NCI-H345 treated with DMSO at 0.1 percent for 48 hours (cell line): ENCODE data around the gene CABP2.
"Not testable (repeated sequence)": the region's sequence is repeated elsewhere in the genome, so short reads cannot be mapped to it uniquely, and the experiment has no call there.

ENCODE experiments used
- DNase-seq: peaks from one replicate; lab custom pipeline; 2025; ENCODE audit not compliant: unreplicated experiment; lab: John Stamatoyannopoulos, UW

CABP2 gene

GRCh38 chr11:67522844-67523555 is at the start of gene CABP2:
Gene CABP2, minus strand, starts transcription at chr11:67523446. Its CDS starts 120 bp downstream, at chr11:67523326.
- no peak for DNase-seq

DNA sequence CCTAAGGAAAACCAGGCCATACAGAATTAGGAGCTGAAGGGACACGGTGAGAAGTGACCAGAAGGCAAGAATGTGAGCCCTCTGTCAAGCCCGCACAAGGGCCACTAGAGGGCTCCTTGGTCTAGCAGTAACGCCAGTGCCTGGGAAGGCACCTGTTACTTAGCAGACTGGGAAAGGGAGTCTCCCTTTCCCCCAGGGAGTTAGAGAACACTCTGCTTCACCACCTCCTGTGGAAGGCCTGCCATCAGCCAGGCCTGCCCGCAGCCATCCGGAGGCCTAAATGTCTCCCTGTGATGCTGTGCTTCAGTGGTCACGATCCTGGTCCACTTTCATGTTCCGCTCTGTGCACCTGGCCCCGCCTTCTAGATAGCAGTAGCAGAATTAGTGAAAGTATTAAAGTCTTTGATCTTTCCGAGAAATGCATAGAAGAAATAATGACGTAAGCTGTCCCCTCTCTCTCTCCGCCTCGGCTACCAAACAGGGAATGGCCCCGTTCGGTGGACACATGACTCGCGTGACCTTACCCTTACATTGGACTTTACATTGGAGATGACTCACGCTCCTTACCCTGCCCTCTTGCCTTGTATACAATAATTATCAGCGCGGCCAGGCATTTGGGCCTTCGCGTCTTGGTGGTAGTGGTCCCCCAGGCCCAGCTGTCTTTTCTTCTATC is 49.6 kb upstream of the CABP2 start:
- DNase-seq = peak; percentile 52

GRCh38 chr11:67572305-67572704 is 49.1 kb upstream of the CABP2 start:
- DNase-seq = no peak

DNA sequence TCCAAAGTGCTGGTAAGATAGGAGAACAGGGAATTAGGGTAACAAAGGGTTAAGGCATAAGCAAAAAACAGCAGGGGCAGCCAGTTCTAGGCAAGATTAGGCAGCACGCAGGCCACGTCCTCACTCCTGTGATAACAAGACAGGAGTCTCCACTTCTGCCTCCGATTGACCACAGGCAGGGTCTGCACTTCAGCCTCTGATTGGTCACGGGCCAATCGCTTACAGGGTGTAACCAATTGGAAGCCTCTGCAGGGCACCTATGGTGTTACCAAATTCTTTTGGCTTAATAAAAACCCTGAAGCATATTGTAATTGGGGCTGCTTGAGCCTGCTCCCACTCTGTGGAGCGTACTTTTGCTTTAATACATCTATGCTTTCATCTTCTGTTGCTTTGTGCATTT is 48.2 kb upstream of the CABP2 start:
- no peak for DNase-seq

- DNase-seq = no peak
These were observed 41.0 kb upstream of the CABP2 start for GRCh38 chr11:67564230-67564629.

DNA sequence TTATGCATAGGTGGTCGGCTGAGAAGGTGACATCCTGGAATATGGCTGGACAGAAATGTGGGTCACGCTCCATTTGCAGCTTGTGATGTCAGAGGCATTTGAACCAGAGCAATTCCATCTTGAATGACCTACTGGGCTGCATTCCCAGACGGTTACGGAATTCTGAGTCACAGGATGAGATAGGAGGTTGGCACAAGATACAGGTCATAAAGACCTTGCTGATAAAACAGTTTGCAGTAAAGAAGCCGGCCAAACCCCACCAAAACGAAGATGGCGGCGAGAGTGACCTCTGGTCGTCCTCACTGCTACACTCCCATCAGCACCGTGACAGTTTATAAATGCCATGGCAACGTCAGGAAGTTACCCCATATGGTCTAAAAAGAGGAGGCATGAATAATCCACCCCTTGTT is 40.5 kb upstream of the CABP2 start:
- DNase-seq = not testable (repeated sequence)

- DNase-seq = no peak
These were observed 39.9 kb upstream of the CABP2 start for GRCh38 chr11:67562963-67563704.

DNA sequence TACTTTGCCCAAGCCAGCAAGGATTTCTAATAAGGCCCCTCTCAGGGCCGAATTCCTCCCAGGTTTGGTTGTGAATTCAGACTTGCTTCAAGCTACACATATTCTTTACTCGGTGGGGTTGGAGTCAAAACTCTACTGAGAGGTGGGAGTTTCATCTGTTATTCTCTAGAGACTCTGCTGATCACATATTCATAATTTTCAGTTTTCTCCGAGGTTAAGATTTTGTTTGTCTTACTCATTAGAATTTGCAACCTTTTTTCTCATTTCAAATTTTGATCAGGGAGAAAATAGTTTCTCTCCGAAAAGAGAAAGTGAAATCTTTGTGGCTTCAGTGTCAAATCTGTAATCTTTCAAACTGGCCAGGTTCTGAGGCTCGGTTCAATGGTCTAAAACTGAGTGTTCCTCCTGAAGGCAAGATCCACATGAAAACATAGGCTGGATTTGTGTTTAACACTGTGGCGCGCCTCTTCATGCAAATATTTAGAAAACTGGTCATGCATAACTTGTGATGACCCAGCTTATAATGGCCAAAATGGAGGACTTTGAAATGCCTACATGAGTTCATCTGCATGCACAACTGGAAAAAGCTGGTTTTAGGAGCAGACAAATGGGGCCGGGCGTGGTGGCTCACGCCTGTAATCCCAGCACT is 38.8 kb upstream of the CABP2 start:
- no peak for DNase-seq

GRCh38 chr11:67558084-67558772 is 35.0 kb upstream of the CABP2 start:
- no peak for DNase-seq

GRCh38 chr11:67556244-67556643 is 33.0 kb upstream of the CABP2 start:
- no peak for DNase-seq

GRCh38 chr11:67551697-67552096 is 28.5 kb upstream of the CABP2 start:
- DNase-seq = not testable (repeated sequence)

DNA sequence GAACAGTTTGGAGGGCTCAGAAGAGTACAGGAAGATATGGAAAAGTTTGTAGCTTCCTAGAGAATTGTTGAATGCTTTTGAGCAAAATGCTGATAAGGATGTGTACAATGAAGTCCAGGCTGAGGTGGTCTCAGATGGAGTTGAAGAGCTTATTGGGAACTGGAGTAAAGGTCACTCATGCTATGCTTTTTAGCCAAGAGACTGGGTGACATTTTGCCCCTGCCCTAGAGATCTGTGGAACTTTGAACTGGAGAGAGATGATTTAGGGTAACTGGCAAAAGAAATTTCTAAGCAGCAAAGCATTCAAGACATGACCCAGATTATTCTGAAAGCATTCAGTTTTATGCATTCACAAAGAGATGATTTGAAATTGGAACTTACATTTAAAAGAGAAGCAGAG is 27.9 kb upstream of the CABP2 start:
- no peak for DNase-seq

- DNase-seq = no peak
These were observed 25.4 kb upstream of the CABP2 start for GRCh38 chr11:67548555-67549110.

- not testable (repeated sequence) for DNase-seq
These were observed 24.9 kb upstream of the CABP2 start for GRCh38 chr11:67548112-67548511.

GRCh38 chr11:67545280-67545679 is 22.0 kb upstream of the CABP2 start:
- DNase-seq = no peak

DNA sequence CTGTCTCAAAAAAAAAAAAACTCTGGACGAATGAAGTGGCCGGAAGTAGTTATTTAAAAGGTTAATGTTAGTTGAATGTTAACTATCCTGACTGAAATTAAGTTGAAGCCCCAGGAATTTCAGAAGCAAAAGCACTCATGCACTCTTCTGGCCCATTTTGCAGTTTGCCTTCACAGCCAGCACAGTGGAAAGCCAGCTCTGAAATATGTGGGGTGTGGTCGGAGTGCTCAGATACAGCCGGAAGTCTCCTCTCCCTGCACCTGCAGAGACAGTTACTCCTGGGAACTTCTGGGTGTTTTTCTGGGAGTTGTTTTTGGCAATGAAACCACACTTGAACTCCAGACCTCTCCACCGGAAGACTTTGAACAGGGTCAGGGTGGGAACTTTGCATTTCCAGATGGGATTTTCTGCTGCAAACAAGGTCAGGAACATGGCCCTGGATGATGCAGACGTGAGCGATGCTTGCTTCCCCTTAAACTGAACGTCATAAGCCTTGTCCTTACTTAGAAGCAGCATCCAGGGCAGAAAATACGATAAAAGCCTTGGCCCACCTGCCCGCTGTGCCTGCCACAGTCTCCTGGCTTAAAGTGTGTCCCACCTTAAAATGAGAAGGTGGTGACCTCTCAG is 21.5 kb upstream of the CABP2 start:
- DNase-seq = no peak

DNA sequence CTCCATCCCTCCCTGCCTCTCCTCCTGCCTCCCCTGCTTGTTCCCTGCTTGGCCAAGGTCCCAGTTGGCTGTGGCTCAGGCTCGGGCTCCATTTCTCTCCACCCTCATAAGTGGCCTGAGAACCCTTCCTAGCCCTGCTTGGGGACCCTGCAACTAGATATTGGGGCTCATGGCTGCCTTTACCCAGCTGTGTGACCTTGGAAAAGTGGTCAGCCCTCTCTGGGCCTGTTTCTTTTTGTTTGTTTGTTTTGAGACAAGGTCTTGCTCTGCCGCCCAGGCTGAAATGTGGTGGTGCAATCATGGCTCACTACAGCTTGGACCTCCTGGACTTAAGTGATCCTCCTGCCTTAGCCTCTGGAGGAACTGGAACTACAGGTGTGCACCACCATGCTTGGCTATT is 20.3 kb upstream of the CABP2 start:
- no peak for DNase-seq

DNA sequence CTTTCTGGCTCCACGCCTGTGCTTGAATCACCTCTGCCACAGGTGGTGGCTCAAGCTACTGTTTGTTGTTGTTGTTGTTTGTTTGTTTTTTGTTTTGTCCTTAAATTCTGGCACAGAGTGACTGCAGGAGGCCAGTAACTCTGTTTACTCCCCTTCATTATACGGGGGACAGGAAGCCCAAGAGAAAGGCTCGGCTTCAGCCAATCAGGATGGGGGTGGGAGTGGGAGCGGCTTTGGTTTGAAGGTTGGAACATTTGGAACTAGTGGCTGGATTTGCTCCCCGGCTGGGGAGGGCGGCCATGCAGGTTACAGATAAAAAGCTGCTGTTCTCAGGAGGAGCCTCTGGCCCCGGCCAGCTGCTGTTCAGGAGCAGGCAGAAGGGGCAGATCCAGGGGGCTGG is 19.7 kb upstream of the CABP2 start:
- no peak for DNase-seq

GRCh38 chr11:67542169-67542568 is 18.9 kb upstream of the CABP2 start:
- no peak for DNase-seq

GRCh38 chr11:67541198-67541597 is 18.0 kb upstream of the CABP2 start:
- no peak for DNase-seq
